ENCODE measurements around the gene COLEC12.

The COLEC12 gene

GRCh38 chr18:354471-354870 is 146.0 kb downstream of the COLEC12 start:
- no peak for DNase-seq

DNA sequence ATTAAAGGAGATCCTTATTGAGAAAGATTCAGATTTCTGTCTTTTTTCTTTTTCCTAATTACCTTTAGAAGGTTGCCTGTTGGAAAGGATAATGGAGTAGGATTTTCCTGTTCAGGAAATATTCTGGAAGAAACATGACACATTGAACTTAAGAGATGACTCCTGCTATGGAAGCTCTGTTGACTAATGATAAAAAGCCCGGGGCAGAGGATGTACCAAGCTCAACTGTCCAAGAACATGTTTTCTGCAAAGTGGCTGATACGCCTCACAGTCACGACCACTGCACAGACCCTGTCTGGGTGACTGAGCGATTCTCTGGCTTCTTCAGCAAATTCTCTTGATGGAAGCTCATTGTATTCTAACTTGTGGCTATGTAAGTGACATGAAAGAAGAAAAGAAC is 146.5 kb downstream of the COLEC12 start:
- DNase-seq: no peak

DNA sequence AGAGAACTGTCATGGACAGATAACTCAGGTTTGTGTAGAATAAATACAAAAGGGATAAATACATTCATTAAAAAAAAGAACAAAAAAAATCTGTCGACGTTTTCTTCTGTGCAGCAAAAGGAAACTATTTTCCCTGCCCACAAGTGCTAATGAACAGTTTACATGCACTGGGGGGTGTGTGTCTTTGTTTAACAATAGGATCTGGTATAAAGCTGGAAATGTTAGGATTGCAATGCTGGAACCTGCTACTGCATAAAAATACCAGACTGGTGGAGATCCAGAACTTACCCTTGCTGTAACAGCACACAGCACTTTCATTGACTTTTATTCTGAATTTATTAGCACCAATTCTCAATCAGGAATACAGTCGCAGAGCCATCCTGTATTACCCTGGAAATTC is 148.1 kb downstream of the COLEC12 start:
- DNase-seq: no peak

DNA sequence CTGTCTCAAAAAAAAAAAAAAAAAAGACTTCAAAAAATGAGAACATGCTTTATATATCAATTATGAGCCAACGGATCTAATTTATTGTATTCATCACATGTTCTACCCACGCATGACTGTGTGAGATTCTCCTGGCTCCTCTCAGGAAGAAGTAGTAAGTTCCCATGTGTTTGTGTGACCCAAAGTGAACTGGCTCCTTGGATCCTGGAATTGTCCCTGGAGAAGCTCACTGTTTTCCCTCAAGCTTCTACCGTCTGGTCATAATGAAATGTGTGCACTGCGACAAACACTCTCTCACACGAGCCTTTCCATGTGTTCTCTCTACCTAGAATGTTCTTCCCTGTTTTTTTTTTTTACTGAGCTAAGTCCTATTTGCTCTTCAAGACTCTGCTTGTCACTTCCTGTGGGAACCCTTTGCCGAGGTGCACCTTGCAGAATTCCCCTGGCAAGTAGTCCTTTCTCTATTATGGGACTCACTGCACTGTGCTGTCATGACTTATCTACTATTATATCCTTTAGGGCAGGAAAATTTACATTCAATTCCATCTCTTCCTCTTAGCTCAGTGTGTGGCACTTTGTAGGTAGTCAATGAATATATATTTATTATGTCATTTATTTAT is 149.4 kb downstream of the COLEC12 start:
- DNase-seq: no peak

DNA sequence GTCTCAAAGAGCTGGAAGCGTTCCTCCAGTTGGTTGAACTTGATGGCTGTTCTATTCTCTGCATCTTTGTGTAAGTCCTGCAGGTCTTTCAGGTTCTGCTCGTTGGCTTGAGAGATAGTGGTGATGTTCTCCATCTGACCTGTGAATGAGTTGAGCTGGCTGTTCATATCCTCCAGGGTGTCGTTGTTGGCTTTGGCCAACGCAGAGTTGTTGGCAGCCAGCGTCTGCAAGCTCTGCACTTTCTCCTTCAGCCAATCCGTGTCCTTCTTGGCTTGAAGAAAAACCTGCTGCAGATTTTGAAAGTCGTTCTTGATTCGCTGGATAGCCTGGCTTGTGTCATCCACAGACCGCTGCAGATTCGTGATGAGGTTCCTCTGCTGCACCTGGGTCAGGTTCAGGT is 153.9 kb downstream of the COLEC12 start:
- no peak for DNase-seq

DNA sequence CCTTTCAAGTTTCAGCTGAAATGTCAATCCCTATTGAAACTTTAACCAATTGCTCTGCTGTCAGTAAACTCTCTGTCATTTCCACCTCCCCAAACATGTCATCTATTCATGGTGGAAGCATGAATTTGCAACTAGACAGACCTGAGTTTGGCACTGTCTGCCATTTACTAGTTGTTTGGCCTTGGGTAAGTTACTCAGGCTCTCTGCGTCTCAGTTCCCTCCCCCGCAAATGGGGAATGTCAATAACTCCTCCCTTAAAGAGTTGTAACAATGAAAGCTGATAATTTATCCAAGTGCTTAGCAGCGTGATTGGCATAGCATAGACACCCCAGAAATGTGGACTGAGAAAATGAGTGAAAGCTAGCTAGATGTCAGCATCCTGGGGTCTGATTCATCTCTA is 159.4 kb downstream of the COLEC12 start:
- DNase-seq: no peak

DNA sequence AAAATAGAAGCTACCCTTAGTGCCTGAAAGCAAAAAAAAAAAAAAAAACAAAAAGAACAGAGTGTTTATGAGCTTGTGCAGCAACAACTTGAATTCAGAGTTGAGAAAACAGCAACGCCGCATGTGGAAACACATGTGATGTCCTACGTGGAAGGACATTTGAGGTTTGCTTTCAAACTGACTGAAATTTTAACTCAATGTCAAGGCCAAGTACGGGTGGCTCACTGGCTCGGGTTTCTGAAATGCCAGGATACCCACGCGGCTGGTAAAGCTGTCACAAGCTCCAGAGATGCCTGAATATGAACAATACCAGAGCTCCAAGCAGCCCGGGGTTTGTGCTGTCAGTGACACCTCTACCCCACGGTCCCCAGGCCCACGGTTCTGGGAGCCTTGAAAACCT is 160.5 kb downstream of the COLEC12 start:
- no peak for DNase-seq

GRCh38 chr18:339200-339599 is 161.3 kb downstream of the COLEC12 start:
- no peak for DNase-seq

DNA sequence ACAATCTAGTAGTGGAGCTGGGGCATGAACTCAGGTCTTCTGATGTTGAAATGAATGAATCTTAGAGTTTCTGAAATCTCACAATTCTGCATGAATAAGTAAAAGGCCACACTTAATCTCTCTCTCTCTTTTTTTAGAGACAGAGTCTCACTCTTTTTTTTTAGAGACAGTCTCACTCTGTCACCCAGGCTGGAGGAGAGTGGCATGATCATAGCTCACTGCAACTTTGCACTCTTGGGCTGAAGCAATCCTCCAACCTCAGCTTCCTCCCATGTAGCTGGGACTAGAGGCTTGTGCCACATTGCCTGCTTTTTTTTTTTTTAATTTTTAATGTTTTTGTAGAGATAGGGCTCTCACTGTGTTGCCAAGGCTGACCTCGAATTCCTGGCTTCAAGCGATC is 163.8 kb downstream of the COLEC12 start:
- DNase-seq: no peak

- no peak for DNase-seq
Observed at GRCh38 chr18:335733-336132, 164.8 kb downstream of the COLEC12 start.

- no peak for DNase-seq
Observed at GRCh38 chr18:334575-335132, 165.8 kb downstream of the COLEC12 start.

GRCh38 chr18:332721-333510 is 167.6 kb downstream of the COLEC12 start:
- no peak for DNase-seq

DNA sequence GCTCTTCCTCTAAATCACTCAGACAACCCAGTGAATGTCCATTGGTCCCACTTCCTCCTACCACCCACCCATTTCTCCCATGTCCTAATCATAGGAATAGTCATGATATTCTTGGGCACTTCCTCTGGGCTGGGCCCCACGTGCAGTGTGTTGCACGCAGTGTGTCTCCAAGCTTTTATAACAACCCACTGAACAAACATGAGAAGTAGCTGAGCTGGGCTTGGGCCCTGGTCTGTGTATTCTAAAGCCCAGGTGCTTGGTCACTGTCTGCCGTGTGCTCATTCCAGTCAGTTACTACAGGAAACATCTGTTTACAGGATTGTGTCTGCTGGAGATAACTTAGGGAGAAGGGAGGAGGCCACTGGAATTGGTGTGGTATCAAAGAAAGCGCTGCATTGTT is 168.5 kb downstream of the COLEC12 start:
- no peak for DNase-seq

GRCh38 chr18:331221-331821 is 169.2 kb downstream of the COLEC12 start:
- DNase-seq: no peak

DNA sequence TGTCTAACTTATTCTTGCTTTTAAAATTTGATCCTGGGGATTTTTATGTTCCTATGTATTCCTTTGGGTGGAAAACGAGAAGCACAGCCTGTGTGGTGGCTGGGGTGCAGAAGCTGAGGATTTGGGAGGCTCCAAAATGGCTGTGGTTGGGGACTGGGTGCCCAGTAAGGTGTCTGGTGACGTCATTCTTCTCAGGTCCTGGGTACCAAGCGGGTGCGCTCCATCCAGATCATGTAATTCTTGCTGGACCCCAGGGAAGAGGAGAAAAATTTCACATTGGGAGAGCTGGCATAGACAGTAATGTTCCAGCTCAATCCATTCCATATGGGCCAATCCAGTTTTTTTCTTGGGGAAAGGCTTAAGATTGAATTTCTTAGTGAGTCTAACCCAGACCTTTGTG is 171.6 kb downstream of the COLEC12 start:
- no peak for DNase-seq

- no peak for DNase-seq
Observed at GRCh38 chr18:326846-327245, 173.7 kb downstream of the COLEC12 start.

- no peak for DNase-seq
Observed at GRCh38 chr18:323253-323622, 177.3 kb downstream of the COLEC12 start.

DNA sequence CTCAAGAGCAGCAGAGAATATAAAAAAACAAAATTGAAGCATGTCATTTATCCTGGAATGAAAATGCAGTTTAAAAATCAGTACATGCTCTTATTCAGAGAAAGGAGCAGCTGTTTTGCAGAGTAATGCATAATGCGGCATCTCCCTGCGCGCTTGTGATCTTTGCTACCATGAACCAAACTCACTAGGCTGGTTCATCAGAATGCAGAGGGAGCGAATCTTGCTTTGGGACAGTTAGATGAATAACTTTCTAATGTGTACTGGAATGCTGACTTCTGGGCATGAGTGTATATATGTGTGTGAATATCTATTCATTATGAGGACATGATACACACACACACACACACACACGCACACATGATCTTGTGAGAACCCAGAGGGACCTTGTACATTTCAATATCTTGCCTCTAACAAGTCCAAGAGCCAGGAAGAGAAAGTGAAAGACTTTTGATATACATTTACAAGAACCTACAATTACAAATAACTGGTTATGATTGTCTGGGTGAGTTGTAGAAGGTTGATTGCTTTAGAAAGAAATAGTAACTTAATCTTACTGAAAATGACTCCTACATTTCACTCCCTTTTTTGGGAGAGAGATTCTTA is 178.5 kb downstream of the COLEC12 start:
- no peak for DNase-seq

GRCh38 chr18:320155-320554 is 180.3 kb downstream of the COLEC12 start:
- no peak for DNase-seq

DNA sequence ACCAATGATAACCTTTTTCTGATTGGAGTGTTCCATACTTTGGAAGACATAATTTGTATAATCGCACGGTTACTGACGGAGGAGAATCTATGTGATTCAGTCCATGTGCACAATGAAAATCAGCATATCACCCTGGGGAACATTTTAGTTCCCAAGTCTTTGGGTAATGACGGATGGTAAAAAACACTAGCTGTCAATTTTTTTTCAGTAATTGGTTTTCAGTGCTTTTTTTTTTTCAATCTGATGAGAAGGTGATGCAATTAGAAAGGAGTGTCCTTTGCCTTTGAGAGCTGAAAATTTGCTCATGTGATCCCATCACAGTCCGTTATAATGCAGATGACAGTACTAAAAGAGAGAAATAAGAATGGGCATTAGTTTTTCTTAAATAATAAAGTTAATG is 180.8 kb downstream of the COLEC12 start:
- DNase-seq: no peak

DNA sequence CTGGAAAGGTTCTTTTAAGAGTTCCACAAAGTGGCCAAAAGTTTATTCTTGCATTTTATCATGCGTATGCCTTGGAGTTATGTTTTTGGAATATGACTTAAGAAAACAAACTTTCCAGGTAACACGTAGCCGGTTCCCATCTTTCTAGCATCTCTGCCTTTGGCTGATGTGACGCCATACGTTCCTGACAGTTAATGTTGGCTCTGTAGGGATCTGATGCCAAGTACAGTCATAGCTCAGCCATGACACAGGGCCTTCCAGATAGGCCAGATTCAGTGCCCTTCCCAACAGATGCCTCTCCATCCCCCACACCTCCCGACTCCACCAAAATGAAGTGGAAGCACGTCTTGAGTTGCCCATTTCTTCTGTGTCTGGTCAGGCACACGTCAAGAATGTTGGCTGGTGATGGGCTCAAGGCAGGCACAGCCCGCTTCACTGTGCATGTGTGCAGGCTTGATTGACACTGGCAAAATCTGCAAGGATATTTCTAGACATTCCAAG is 181.7 kb downstream of the COLEC12 start:
- DNase-seq: no peak

- no peak for DNase-seq
Observed at GRCh38 chr18:317618-318017, 182.9 kb downstream of the COLEC12 start.

DNA sequence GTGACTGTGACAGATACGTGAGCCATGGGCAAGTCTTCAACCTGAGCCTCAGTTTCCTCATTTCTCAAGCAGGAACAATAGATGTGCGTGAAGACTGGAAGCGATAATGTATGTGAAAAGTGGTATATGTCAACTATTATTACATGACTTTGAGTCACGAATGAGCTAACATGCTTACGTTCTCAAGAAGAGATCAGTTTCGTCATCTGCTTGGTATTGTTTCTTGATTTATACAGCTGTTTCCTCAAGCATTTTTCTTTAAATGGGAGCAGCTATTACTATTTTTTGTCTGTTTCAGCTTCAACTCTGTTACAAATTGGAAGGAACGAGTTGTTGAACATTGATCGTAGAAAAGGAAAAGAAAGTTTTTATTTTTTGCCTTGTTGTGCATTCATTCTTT is 184.1 kb downstream of the COLEC12 start:
- DNase-seq: no peak

DNA sequence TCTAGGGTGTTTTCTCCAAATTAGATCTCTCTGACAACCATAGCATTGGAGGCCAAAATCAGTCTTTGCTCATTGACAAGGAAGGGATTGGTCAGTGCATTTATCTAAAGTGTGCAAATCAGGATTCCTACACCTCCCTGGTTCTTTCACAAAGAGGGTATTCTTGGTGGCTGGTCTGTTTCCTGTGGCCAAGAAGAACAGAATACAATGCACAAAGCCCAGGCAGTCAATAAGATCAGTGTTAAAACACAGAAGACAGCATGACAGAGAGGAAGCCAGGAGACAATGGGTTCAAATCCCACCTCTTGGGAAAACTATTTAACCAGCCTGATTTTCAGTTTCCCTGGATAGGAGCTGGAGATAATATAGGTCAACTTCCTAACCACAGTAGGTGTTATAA is 186.6 kb downstream of the COLEC12 start:
- DNase-seq: no peak
